Neural progenitor cell (in vitro differentiated cells): Measurements from ENCODE around the gene HSPB3. TPM values are rescaled to one million over a fixed set of nuclear protein-coding genes. Genes with fewer than 3 reads are reported as not detected.
A peak's percentile ranks its signal among the peaks of the same experiment; 100 is the strongest.

Source experiments
- DNase-seq: peaks from one replicate; pipeline ENCODE4 v3.0.0-alpha.2; 2016; ENCODE audit warnings: low spot score
- H2AFZ ChIP-seq: fragments of 200-600 bp; sonication (generic); replicated peaks from 2 replicates; pipeline ENCODE4 v1.6.1; 2016; ENCODE audit warnings: antibody characterized with exemption
- H3F3A ChIP-seq: fragments of 200-600 bp; sonication (generic); 2 replicates; pipeline ENCODE4 v1.6.1; 2016; ENCODE audit warnings: antibody characterized with exemption, low read depth
- H3K27ac ChIP-seq: fragments of 200-600 bp; sonication (generic); 2 replicates; pipeline ENCODE4 v1.5.1; 2016; ENCODE audit warnings: mild to moderate bottlenecking
- H3K27me3 ChIP-seq: fragments of 200-600 bp; sonication (generic); 2 replicates; pipeline ENCODE4 v1.6.1; 2016; ENCODE audit warnings: mild to moderate bottlenecking, moderate library complexity
- H3K36me3 ChIP-seq: fragments of 200-600 bp; sonication (generic); 2 replicates; pipeline ENCODE4 v1.5.1; 2016
- H3K4me1 ChIP-seq: fragments of 200-600 bp; sonication (generic); 2 replicates; pipeline ENCODE4 v1.6.1; 2016; ENCODE audit warnings: mixed run types
- H3K4me2 ChIP-seq: fragments of 200-600 bp; sonication (generic); 2 replicates; pipeline ENCODE4 v1.6.1; 2016
- H3K4me3 ChIP-seq: fragments of 200-600 bp; sonication (generic); 2 replicates; pipeline ENCODE4 v1.5.1; 2016
- H3K79me2 ChIP-seq: fragments of 200-600 bp; sonication (generic); 2 replicates; pipeline ENCODE4 v1.6.1; 2016; ENCODE audit warnings: low read depth
- H3K9ac ChIP-seq: fragments of 200-600 bp; sonication (generic); 2 replicates; pipeline ENCODE4 v1.6.1; 2016
- H3K9me3 ChIP-seq: fragments of 200-600 bp; sonication (generic); 2 replicates; pipeline ENCODE4 v1.5.1; 2016; ENCODE audit warnings: low read depth
- H4K20me1 ChIP-seq: fragments of 200-600 bp; sonication (generic); 2 replicates; pipeline ENCODE4 v1.6.1; 2016; ENCODE audit warnings: low read depth
- H3K27ac Mint-ChIP-seq: 3 replicates; pipeline ENCODE4 v1.8.0; 2021; ENCODE audit warnings: mixed read lengths
- H3K27me3 Mint-ChIP-seq: 2 replicates; pipeline ENCODE4 v1.8.0; 2022; ENCODE audit warnings: low read depth, mild to moderate bottlenecking, inconsistent platforms, moderate library complexity, mixed read lengths; ENCODE audit not compliant: insufficient read depth
- H3K36me3 Mint-ChIP-seq: 3 replicates; pipeline ENCODE4 v1.8.0; 2021; ENCODE audit warnings: mixed read lengths
- H3K4me1 Mint-ChIP-seq: 3 replicates; pipeline ENCODE4 v1.8.0; 2021; ENCODE audit warnings: mixed read lengths
- H3K4me3 Mint-ChIP-seq: 3 replicates; pipeline ENCODE4 v1.8.0; 2021; ENCODE audit warnings: mild to moderate bottlenecking, moderate library complexity, mixed read lengths
- H3K9me3 Mint-ChIP-seq: 3 replicates; pipeline ENCODE4 v1.8.0; 2020; ENCODE audit warnings: mixed read lengths
- EZH2 ChIP-seq: fragments of 200-600 bp; sonication (generic); IDR thresholded peaks from 2 replicates; pipeline ENCODE4 v1.6.1; 2017; ENCODE audit warnings: antibody characterized with exemption, mild to moderate bottlenecking, moderate library complexity
- EZH2phosphoT487 ChIP-seq: fragments of 200-600 bp; sonication (generic); IDR thresholded peaks from 2 replicates; pipeline ENCODE4 v1.6.1; 2017; ENCODE audit warnings: antibody characterized with exemption
- total RNA-seq: library from RNA; depleted of rRNA; stranded (reverse); fragments of >200 nt; gene quantifications from 2 replicates; pipeline ENCODE4 v1.2.3, GENCODE V29; 2015; ENCODE audit warnings: low replicate concordance
- TF ChIP-seq, protein P1 (sequence below): fragments of 200-600 bp; sonication (generic); IDR thresholded peaks from 2 replicates; pipeline ENCODE4 v1.5.1; 2017; ENCODE audit warnings: antibody characterized with exemption, mild to moderate bottlenecking

Gene HSPB3
- total RNA-seq, 1 donor from 2014 or later = not detected

DNA sequence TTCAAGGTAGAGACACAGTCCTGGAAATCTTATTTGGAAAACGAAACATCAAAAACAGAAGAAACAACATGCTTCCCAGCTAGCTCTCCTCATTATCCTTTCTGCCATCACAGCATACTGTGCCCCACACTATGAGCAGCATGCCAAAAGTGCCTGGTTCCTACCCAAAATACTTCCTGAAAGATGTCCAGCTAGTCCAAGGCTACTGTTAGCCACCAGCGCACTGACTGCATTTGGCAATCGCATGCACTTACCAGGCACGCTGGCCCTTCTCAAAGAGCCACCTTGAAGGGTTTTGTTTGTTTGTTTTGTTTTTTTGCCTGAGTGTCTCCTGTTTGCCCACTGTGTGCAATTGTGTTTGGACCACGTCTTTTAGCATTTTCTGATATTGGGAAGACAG, 6.8 kb downstream of the HSPB3 start:
- peaks cover 20% of the 10 kb centered on the region for H3K9me3 Mint-ChIP-seq
- Histone ChIP-seq H3K9me3 (no peaks in the 10 kb centered on the region), H3K4me3 (no peak overlapping the region), H2AFZ (no peak overlapping the region), H3K4me2 (no peak overlapping the region), H3K4me1 (peaks cover 4% of the 10 kb centered on the region), H3K9ac (no peak overlapping the region), H3K27me3 (no peaks in the 10 kb centered on the region), H3K36me3 (no peaks in the 10 kb centered on the region), H3K79me2 (no peaks in the 10 kb centered on the region), H3K27ac (no peak overlapping the region), H3F3A (no peaks in the 10 kb centered on the region), H4K20me1 (no peaks in the 10 kb centered on the region)
- H3K4me1 Mint-ChIP-seq = peaks cover 23% of the 10 kb centered on the region
- no peak for DNase-seq
- peak overlapping the region; percentile 57 for H3K27ac Mint-ChIP-seq
- H3K36me3 Mint-ChIP-seq = no peaks in the 10 kb centered on the region
- H3K27me3 Mint-ChIP-seq = no peaks in the 10 kb centered on the region
- TF ChIP-seq, protein P1, sequence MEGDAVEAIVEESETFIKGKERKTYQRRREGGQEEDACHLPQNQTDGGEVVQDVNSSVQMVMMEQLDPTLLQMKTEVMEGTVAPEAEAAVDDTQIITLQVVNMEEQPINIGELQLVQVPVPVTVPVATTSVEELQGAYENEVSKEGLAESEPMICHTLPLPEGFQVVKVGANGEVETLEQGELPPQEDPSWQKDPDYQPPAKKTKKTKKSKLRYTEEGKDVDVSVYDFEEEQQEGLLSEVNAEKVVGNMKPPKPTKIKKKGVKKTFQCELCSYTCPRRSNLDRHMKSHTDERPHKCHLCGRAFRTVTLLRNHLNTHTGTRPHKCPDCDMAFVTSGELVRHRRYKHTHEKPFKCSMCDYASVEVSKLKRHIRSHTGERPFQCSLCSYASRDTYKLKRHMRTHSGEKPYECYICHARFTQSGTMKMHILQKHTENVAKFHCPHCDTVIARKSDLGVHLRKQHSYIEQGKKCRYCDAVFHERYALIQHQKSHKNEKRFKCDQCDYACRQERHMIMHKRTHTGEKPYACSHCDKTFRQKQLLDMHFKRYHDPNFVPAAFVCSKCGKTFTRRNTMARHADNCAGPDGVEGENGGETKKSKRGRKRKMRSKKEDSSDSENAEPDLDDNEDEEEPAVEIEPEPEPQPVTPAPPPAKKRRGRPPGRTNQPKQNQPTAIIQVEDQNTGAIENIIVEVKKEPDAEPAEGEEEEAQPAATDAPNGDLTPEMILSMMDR = no peak
- TF ChIP-seq EZH2 (no peak), EZH2phosphoT487 (no peak)
- no peak overlapping the region for H3K4me3 Mint-ChIP-seq

DNA sequence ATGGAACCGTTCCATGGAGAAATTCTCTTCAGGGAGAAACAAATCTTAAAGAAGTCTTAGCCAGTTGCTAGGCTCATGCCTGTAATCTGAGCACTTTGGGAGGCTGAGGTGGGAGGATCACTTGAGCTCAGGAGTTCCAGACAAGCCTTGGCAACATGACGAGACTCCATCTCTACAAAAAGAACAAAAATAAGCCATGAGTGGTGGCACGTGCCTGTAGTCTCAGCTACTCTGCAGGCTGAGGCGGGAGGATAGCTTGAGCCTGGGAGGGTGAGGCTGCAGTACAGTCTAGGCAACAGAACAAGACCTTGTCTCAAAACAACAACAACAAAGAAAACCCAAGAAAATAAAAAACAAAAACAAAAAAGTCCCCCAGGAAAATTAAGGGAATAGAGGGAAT, 8.2 kb downstream of the HSPB3 start:
- Histone ChIP-seq H3K9ac (no peak overlapping the region), H3F3A (no peaks in the 10 kb centered on the region), H3K36me3 (no peaks in the 10 kb centered on the region), H3K4me3 (no peak overlapping the region), H3K27me3 (no peaks in the 10 kb centered on the region), H4K20me1 (no peaks in the 10 kb centered on the region), H3K79me2 (no peaks in the 10 kb centered on the region), H3K4me1 (no peaks in the 10 kb centered on the region), H3K9me3 (no peaks in the 10 kb centered on the region), H3K4me2 (no peak overlapping the region), H2AFZ (no peak overlapping the region), H3K27ac (no peak overlapping the region)
- Mint-ChIP-seq H3K4me1 (peaks cover 13% of the 10 kb centered on the region), H3K9me3 (peaks cover 20% of the 10 kb centered on the region), H3K27ac (no peak overlapping the region), H3K27me3 (no peaks in the 10 kb centered on the region), H3K36me3 (no peaks in the 10 kb centered on the region), H3K4me3 (no peak overlapping the region)
- TF ChIP-seq, protein P1 = no peak
- DNase-seq = no peak

DNA sequence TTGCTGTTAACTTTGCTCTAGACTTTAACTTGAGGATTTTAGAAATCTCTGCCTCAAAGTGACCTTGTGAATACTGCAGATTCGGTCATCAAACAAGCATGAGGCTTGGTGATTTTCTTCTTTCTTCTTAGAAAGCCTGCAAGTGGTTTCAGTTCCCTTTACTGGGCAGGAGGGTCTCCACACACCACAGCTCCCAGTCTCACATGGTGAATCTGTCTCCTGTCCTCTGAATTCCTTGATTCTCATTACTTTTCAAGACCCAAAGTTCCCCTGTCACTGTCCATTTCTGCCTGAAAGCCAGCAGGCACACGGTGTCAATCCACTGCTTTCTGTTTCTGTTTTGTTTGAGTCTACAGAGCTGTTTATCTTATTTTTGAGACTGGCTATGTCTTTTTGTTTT, 14.1 kb downstream of the HSPB3 start:
- no peaks in the 10 kb centered on the region for H3K36me3 Mint-ChIP-seq
- H3K9ac ChIP-seq = no peak overlapping the region
- no peak overlapping the region for H2AFZ ChIP-seq

More for the DNA sequence above, 14.1 kb downstream of the HSPB3 start:
- Histone ChIP-seq H3K4me2 (no peak overlapping the region), H3K27me3 (no peaks in the 10 kb centered on the region), H3K4me1 (no peaks in the 10 kb centered on the region), H3K27ac (no peak overlapping the region), H3F3A (no peaks in the 10 kb centered on the region), H3K36me3 (no peaks in the 10 kb centered on the region), H3K4me3 (no peak overlapping the region), H3K9me3 (no peaks in the 10 kb centered on the region), H3K79me2 (no peaks in the 10 kb centered on the region), H4K20me1 (no peaks in the 10 kb centered on the region)
- Mint-ChIP-seq H3K27ac (no peak overlapping the region), H3K27me3 (peaks cover 2% of the 10 kb centered on the region), H3K4me3 (no peak overlapping the region), H3K4me1 (no peaks in the 10 kb centered on the region), H3K9me3 (peaks cover 7% of the 10 kb centered on the region)
- TF ChIP-seq, protein P1 = no peak
- TF ChIP-seq EZH2 (no peak), EZH2phosphoT487 (no peak)
- no peak for DNase-seq
